ENCODE measurements around the gene HES1.
"Not testable (repeated sequence)": the region's sequence is repeated elsewhere in the genome, so short reads cannot be mapped to it uniquely, and the experiment has no call there.

Gene HES1

DNA sequence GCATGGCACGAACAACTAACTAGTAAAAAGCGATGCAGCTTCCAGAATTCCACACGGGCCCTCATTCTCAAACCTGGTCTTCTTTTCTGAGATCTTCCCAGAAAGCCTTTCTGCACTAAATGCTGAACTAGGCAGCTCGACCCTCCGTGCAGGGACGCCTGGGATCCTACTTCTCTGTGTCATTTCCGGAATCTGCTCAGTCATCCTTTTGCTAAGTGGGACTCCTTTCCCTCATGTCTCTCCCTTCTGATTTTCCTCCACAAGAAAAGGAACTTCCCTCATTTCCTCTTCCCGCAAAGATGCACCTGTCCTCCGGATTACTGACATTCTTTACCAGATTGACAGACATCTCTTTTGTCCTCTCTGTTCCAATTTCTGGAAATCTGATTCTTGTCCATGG is 9.2 kb upstream of the HES1 start:
- H2AFZ ChIP-seq (ENCODE audit: low read length): no peak overlapping the region
- H3K9me3 ChIP-seq (ENCODE audit: insufficient read depth, low read depth, low read length): no peaks in the 10 kb centered on the region
- H3K4me3 ChIP-seq (ENCODE audit: low read length, poor library complexity, severe bottlenecking): no peak overlapping the region
- no peak overlapping the region for H3K9ac ChIP-seq (ENCODE audit: low read depth, low read length, poor library complexity, severe bottlenecking)
- H3K4me2 ChIP-seq (ENCODE audit: low read depth, low read length, poor library complexity, severe bottlenecking): no peak overlapping the region
- no peaks in the 10 kb centered on the region for H3F3A ChIP-seq (ENCODE audit: low read depth)
- peaks cover 28% of the 10 kb centered on the region for H3K4me1 ChIP-seq (ENCODE audit: insufficient read depth, low read length, poor library complexity, severe bottlenecking)
- no peaks in the 10 kb centered on the region for H3K36me3 ChIP-seq (ENCODE audit: insufficient read depth, low read length)
- H3K9me2 ChIP-seq (replicated peaks; ENCODE audit: low read depth, low read length): no peaks in the 10 kb centered on the region
- H3K79me2 ChIP-seq (ENCODE audit: insufficient read depth, low read length): no peaks in the 10 kb centered on the region
- H4K20me1 ChIP-seq (ENCODE audit: insufficient read depth, low read length, poor library complexity, severe bottlenecking): no peaks in the 10 kb centered on the region
- TF ChIP-seq, protein P1, sequence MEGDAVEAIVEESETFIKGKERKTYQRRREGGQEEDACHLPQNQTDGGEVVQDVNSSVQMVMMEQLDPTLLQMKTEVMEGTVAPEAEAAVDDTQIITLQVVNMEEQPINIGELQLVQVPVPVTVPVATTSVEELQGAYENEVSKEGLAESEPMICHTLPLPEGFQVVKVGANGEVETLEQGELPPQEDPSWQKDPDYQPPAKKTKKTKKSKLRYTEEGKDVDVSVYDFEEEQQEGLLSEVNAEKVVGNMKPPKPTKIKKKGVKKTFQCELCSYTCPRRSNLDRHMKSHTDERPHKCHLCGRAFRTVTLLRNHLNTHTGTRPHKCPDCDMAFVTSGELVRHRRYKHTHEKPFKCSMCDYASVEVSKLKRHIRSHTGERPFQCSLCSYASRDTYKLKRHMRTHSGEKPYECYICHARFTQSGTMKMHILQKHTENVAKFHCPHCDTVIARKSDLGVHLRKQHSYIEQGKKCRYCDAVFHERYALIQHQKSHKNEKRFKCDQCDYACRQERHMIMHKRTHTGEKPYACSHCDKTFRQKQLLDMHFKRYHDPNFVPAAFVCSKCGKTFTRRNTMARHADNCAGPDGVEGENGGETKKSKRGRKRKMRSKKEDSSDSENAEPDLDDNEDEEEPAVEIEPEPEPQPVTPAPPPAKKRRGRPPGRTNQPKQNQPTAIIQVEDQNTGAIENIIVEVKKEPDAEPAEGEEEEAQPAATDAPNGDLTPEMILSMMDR (conservative IDR thresholded peaks at IDR 0.05; ENCODE audit: low read length): no peak
- TF ChIP-seq EZH2phosphoT487 (IDR thresholded peaks at IDR 0.05; ENCODE audit: borderline replicate concordance): no peak
- no peaks in the 10 kb centered on the region for H3K27me3 ChIP-seq (ENCODE audit: insufficient read depth, low read length, poor library complexity, severe bottlenecking)

DNA sequence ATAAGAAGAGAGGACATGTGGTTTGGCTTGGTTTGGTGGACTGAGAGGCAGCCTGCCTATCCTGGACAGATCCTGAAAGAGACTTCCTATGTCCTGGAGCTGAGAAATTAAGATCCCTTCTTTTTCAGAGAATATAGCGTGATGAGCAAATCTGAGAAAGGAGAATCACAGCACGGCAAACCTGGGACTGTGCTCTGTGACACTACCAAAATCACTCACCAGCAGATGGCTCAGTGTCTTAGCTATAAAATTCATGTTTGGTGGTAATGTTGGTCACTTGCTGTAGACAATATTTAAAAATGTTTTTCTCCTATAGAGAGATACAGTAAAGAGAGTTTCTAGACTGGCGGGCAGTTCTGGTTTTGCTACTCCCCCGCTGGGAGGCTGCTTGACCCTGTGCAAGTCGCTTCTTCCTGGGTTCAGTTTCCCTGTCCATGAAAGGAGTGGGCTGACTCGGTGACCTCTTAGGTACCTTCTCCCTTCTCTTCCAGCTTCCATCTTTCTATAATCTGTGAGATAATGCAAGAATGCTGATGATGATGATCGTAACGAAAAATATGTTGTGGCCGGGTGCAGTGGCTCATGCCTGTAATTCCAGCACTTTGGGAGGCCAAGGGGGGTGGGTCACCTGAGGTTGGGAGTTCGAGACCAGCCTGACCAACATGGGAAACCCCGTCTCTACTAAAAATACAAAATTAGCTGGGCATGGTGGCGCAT is 7.6 kb upstream of the HES1 start:
- Histone ChIP-seq H3K27me3 (ENCODE audit: insufficient read depth, low read length, poor library complexity, severe bottlenecking) (no peaks in the 10 kb centered on the region), H3K4me1 (ENCODE audit: insufficient read depth, low read length, poor library complexity, severe bottlenecking) (peaks cover 43% of the 10 kb centered on the region), H3K9me3 (ENCODE audit: insufficient read depth, low read depth, low read length) (no peaks in the 10 kb centered on the region), H3K9ac (ENCODE audit: low read depth, low read length, poor library complexity, severe bottlenecking) (no peak overlapping the region), H3K36me3 (ENCODE audit: insufficient read depth, low read length) (no peaks in the 10 kb centered on the region), H3K79me2 (ENCODE audit: insufficient read depth, low read length) (no peaks in the 10 kb centered on the region), H3K9me2 (replicated peaks; ENCODE audit: low read depth, low read length) (no peaks in the 10 kb centered on the region), H2AFZ (ENCODE audit: low read length) (no peak overlapping the region), H3K4me3 (ENCODE audit: low read length, poor library complexity, severe bottlenecking) (no peak overlapping the region), H3F3A (ENCODE audit: low read depth) (peaks cover 3% of the 10 kb centered on the region; the same call in 1 of the 2 replicates), H4K20me1 (ENCODE audit: insufficient read depth, low read length, poor library complexity, severe bottlenecking) (no peaks in the 10 kb centered on the region), H3K4me2 (ENCODE audit: low read depth, low read length, poor library complexity, severe bottlenecking) (no peak overlapping the region)
- TF ChIP-seq, protein P1 (conservative IDR thresholded peaks at IDR 0.05; ENCODE audit: low read length): peak; percentile 30; the same call in 1 of the 2 replicates
- no peak for TF ChIP-seq EZH2phosphoT487 (IDR thresholded peaks at IDR 0.05; ENCODE audit: borderline replicate concordance)

DNA sequence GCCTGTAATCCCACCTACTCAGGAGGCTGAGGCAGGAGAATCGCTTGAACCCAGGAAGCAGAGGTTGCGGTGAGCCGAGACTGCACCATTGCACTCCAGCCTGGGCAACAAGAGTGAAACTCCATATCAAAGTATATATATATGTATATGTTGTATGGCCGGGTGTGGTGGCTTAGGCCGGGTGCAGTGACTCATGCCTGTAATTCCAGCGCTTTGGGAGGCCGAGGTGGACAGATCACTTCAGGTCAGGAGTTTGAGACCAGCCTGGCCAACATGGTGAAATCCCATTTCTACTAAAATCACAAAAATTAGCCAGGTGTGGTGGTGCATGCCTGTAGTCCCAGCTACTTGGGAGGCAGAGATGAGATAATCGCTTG is 7.0 kb upstream of the HES1 start:
- not testable (repeated sequence) for H3K9me2 ChIP-seq (replicated peaks; ENCODE audit: low read depth, low read length); H3K36me3 ChIP-seq (ENCODE audit: insufficient read depth, low read length); H3K79me2 ChIP-seq (ENCODE audit: insufficient read depth, low read length); H4K20me1 ChIP-seq (ENCODE audit: insufficient read depth, low read length, poor library complexity, severe bottlenecking); H3K4me3 ChIP-seq (ENCODE audit: low read length, poor library complexity, severe bottlenecking); H3K9ac ChIP-seq (ENCODE audit: low read depth, low read length, poor library complexity, severe bottlenecking); H3K9me3 ChIP-seq (ENCODE audit: insufficient read depth, low read depth, low read length); H2AFZ ChIP-seq (ENCODE audit: low read length); H3F3A ChIP-seq (ENCODE audit: low read depth); H3K27me3 ChIP-seq (ENCODE audit: insufficient read depth, low read length, poor library complexity, severe bottlenecking)
- H3K4me1 ChIP-seq (ENCODE audit: insufficient read depth, low read length, poor library complexity, severe bottlenecking): peaks cover 48% of the 10 kb centered on the region
- peak overlapping the region; percentile 84 for H3K4me2 ChIP-seq (ENCODE audit: low read depth, low read length, poor library complexity, severe bottlenecking)

DNA sequence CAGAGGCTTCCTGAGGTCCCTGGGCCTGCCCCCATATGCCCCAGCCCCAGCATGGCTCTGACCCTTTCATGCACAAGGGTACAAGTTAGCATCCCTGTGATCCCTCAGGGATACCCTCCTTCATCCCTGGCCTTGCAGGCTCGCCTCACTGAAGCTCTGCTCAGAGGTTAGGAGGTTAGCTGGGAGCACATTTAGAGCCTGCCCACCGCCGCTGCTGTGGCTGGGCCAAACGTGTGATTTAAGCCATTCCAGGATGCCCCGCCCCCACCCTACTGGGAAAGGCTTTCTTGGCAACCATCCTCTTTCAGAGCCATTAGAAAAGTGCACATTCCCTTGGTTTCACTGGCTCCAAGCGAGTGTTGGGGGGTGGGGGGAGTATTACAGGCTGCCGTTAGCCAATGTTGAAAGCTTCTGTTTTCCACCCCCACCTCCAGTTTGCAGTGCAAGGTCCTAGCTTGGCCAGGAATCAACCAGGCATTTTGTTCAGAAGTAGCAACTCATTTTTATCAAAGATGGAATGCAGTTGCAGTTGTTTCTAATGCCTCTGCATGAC is 6.3 kb upstream of the HES1 start:
- H3K4me2 ChIP-seq (ENCODE audit: low read depth, low read length, poor library complexity, severe bottlenecking): peak overlapping the region; percentile 84
- H3K36me3 ChIP-seq (ENCODE audit: insufficient read depth, low read length): no peaks in the 10 kb centered on the region
- peak overlapping the region; percentile 85 for H3K9ac ChIP-seq (ENCODE audit: low read depth, low read length, poor library complexity, severe bottlenecking)
- no peaks in the 10 kb centered on the region for H3K27me3 ChIP-seq (ENCODE audit: insufficient read depth, low read length, poor library complexity, severe bottlenecking)
- H2AFZ ChIP-seq (ENCODE audit: low read length): no peak overlapping the region
- no peaks in the 10 kb centered on the region for H3K9me2 ChIP-seq (replicated peaks; ENCODE audit: low read depth, low read length)
- no peaks in the 10 kb centered on the region for H3K79me2 ChIP-seq (ENCODE audit: insufficient read depth, low read length)
- peak overlapping the region; percentile 71 for H3K4me3 ChIP-seq (ENCODE audit: low read length, poor library complexity, severe bottlenecking)
- TF ChIP-seq, protein P1 (conservative IDR thresholded peaks at IDR 0.05; ENCODE audit: low read length): no peak
- no peak for TF ChIP-seq EZH2phosphoT487 (IDR thresholded peaks at IDR 0.05; ENCODE audit: borderline replicate concordance)
- peaks cover 5% of the 10 kb centered on the region; the same call in 1 of the 2 replicates for H3F3A ChIP-seq (ENCODE audit: low read depth)
- no peaks in the 10 kb centered on the region for H3K9me3 ChIP-seq (ENCODE audit: insufficient read depth, low read depth, low read length)
- H3K4me1 ChIP-seq (ENCODE audit: insufficient read depth, low read length, poor library complexity, severe bottlenecking): peaks cover 48% of the 10 kb centered on the region
- no peaks in the 10 kb centered on the region for H4K20me1 ChIP-seq (ENCODE audit: insufficient read depth, low read length, poor library complexity, severe bottlenecking)
